ENCODE data around the gene IL6R.

- TF ChIP-seq CTCF (IDR thresholded peaks at IDR 0.05) = no peak
- no peak for TF ChIP-seq POLR2A (IDR thresholded peaks at IDR 0.05)
- TF ChIP-seq POLR2AphosphoS5 (IDR thresholded peaks at IDR 0.05) = no peak
Observed at GRCh38 chr1:154459080-154459479, 53.9 kb downstream of the IL6R start.
